A549 (cell line): Measurements from ENCODE around the gene PRKCE. TPM values are rescaled to one million over a fixed set of nuclear protein-coding genes. Genes with fewer than 3 reads are reported as not detected.
A peak's percentile ranks its signal among the peaks of the same experiment; 100 is the strongest.

Experiments
- ATAC-seq, 2 experiments: fragments of 200-7000 bp in 1 of 2; fragments of >200 bp in 1 of 2; cut with Nextera tagmentation in 1 of 2; cut with Tn5 transposase in 1 of 2; 3 replicates each; pipeline versions ENCODE4 v1.8.0 to v1.9.1; 2018 to 2020; ENCODE audit warnings: mild to moderate bottlenecking in 1 of 2, moderate library complexity in 1 of 2
- CTCF ChIA-PET: fragments of 300-600 bp; sonication (Branson Sonifier 250); formaldehyde crosslinking; extraction: SDS; loops from one replicate; lab custom pipeline; 2021; ENCODE audit warnings: antibody characterized with exemption, inconsistent platforms; lab: Yijun Ruan, JAX
- POLR2A ChIA-PET: fragments of 350-600 bp; formaldehyde crosslinking; extraction: SDS; loops from one replicate; lab custom pipeline; 2021; ENCODE audit warnings: antibody characterized with exemption, inconsistent platforms; lab: Yijun Ruan, JAX
- DNase-seq, 2 experiments: peaks; one replicate each; pipeline versions ENCODE4 v3.0.0 to v3.0.0-alpha.2; 2011 to 2016; ENCODE audit warnings: low read depth in 1 of 2, low spot score in 1 of 2
- FAIRE-seq: peaks from 2 replicates; lab custom pipeline; 2011; peaks lifted over from hg19 to GRCh38; lab: Jason Lieb, UNC
- H3K27ac ChIP-seq, 2 experiments: fragments of >200 bp; sonication (Bioruptor Twin); formaldehyde crosslinking; 3 replicates each; pipeline ENCODE4 v1.5.1; 2016 to 2017
- H3K4me1 ChIP-seq: fragments of >200 bp; sonication (Bioruptor Twin); formaldehyde crosslinking; 3 replicates; pipeline ENCODE4 v1.6.1; 2016
- H3K4me2 ChIP-seq: fragments of >200 bp; sonication (Bioruptor Twin); formaldehyde crosslinking; 3 replicates; pipeline ENCODE4 v1.6.1; 2016
- H3K4me3 ChIP-seq: fragments of >200 bp; sonication (Bioruptor Twin); formaldehyde crosslinking; 3 replicates; pipeline ENCODE4 v1.5.1; 2016
- H3K9me3 ChIP-seq: fragments of >200 bp; sonication (Bioruptor Twin); formaldehyde crosslinking; 3 replicates; pipeline ENCODE4 v1.6.1; 2016
- BHLHE40 ChIP-seq: IDR thresholded peaks from 2 replicates; pipeline ENCODE4 v1.6.1; 2012; ENCODE audit warnings: low read depth, low read length, inconsistent platforms
- EP300 ChIP-seq, 2 experiments: fragments of >200 bp; sonication (Bioruptor Twin); formaldehyde crosslinking; IDR thresholded peaks; 2 replicates in 1 of 2; 3 replicates in 1 of 2; pipeline ENCODE4 v1.6.1; 2016 to 2017
- FOSB ChIP-seq: fragments of 250-450 bp; sonication (Bioruptor Pico); IDR thresholded peaks from 2 replicates; pipeline ENCODE4 v1.5.0; 2020; ENCODE audit warnings: mild to moderate bottlenecking, moderate library complexity
- GATA3 ChIP-seq: IDR thresholded peaks from 2 replicates; pipeline ENCODE4 v1.6.1; 2012; ENCODE audit warnings: borderline replicate concordance
- HDAC2 ChIP-seq: fragments of 200-600 bp; sonication (generic); IDR thresholded peaks from 2 replicates; pipeline ENCODE4 v1.6.1; 2016
- HEYL ChIP-seq: fragments of 250-450 bp; sonication (Bioruptor Pico); IDR thresholded peaks from 2 replicates; pipeline ENCODE4 v1.8.0; 2021; ENCODE audit warnings: mild to moderate bottlenecking, moderate library complexity
- HOXB5 ChIP-seq: fragments of 250-450 bp; sonication (Bioruptor Pico); IDR thresholded peaks from 2 replicates; pipeline ENCODE4 v1.5.0; 2020; ENCODE audit warnings: mild to moderate bottlenecking, moderate library complexity
- JUNB ChIP-seq: fragments of >200 bp; sonication (Bioruptor Twin); formaldehyde crosslinking; IDR thresholded peaks from 2 replicates; pipeline ENCODE4 v1.6.1; 2016
- MAFK ChIP-seq: fragments of 450-650 bp; IDR thresholded peaks from 2 replicates; pipeline ENCODE4 v1.6.1; 2014; ENCODE audit not compliant: partially characterized antibody
- NFE2L2 ChIP-seq: fragments of 150-350 bp; conservative IDR thresholded peaks from 2 replicates; pipeline ENCODE4 v1.6.1; 2014; ENCODE audit warnings: low read length
- NR3C1 ChIP-seq: fragments of >200 bp; sonication (Bioruptor Twin); formaldehyde crosslinking; IDR thresholded peaks from 3 replicates; pipeline ENCODE4 v1.6.1; 2017
- PHF8 ChIP-seq: fragments of 200-600 bp; sonication (generic); IDR thresholded peaks from 2 replicates; pipeline ENCODE4 v1.6.1; 2016; ENCODE audit warnings: low read depth, mild to moderate bottlenecking, antibody characterized with exemption, moderate library complexity, borderline replicate concordance
- RNF2 ChIP-seq: fragments of 200-600 bp; sonication (generic); IDR thresholded peaks from 2 replicates; pipeline ENCODE4 v1.6.1; 2016; ENCODE audit warnings: low read depth, mild to moderate bottlenecking, antibody characterized with exemption, moderate library complexity, borderline replicate concordance
- SMC3 ChIP-seq: fragments of >200 bp; sonication (Bioruptor Twin); formaldehyde crosslinking; IDR thresholded peaks from 3 replicates; pipeline ENCODE4 v1.6.1; 2018; ENCODE audit warnings: inconsistent platforms
- WGBS: methylation state at CpG from one replicate; pipeline ENCODE4 v1.1.6; 2017; ENCODE audit errors: missing lambda C conversion rate; 5-methylcytosine and 5-hydroxymethylcytosine counted together
- polyA plus RNA-seq, 4 experiments: library from polyadenylated mRNA; depleted of rRNA in 3 of 4; stranded (reverse); fragments of >200 nt; fragmentation: RNase III in 1 of 4; extraction: RNeasy Plus Mini Kit Qiagen cat#74134 plus additional on column Dnase treatment in 1 of 4; gene quantifications; 2 replicates in 3 of 4; 3 replicates in 1 of 4; pipeline ENCODE4 v1.2.3, GENCODE V29; 2011 to 2017
- TF ChIP-seq, protein P1 (sequence below): fragments of 450-650 bp; IDR thresholded peaks from 2 replicates; pipeline ENCODE4 v1.6.1; 2014; ENCODE audit warnings: antibody characterized with exemption
- TF ChIP-seq, protein P2 (sequence below): fragments of 200-600 bp; sonication (generic); IDR thresholded peaks from 2 replicates; pipeline ENCODE4 v1.6.1; 2016; ENCODE audit warnings: antibody characterized with exemption, mild to moderate bottlenecking, moderate library complexity
- TF ChIP-seq, protein P3 (sequence below): IDR thresholded peaks from 2 replicates; pipeline ENCODE4 v1.6.1; 2012; ENCODE audit warnings: low read depth, borderline replicate concordance
- TF ChIP-seq, protein P4 (sequence below): fragments of 250-450 bp; sonication (Bioruptor Pico); IDR thresholded peaks from 2 replicates; pipeline ENCODE4 v1.5.0; 2021; ENCODE audit warnings: mild to moderate bottlenecking, moderate library complexity, borderline replicate concordance
- TF ChIP-seq, protein P5 (sequence below): IDR thresholded peaks from 2 replicates; pipeline ENCODE4 v1.6.1; 2012
- TF ChIP-seq, protein P6 (sequence below): IDR thresholded peaks from 2 replicates; pipeline ENCODE4 v1.6.1; 2012
- TF ChIP-seq, protein P7 (sequence below): fragments of >200 bp; sonication (Bioruptor Twin); formaldehyde crosslinking; IDR thresholded peaks from 3 replicates; pipeline ENCODE4 v1.5.1; 2016

Gene PRKCE
- polyA plus RNA-seq, 2 of the 4 experiments (the other 2 are of a cell fraction), result 11.5 to 12.0 TPM

DNA sequence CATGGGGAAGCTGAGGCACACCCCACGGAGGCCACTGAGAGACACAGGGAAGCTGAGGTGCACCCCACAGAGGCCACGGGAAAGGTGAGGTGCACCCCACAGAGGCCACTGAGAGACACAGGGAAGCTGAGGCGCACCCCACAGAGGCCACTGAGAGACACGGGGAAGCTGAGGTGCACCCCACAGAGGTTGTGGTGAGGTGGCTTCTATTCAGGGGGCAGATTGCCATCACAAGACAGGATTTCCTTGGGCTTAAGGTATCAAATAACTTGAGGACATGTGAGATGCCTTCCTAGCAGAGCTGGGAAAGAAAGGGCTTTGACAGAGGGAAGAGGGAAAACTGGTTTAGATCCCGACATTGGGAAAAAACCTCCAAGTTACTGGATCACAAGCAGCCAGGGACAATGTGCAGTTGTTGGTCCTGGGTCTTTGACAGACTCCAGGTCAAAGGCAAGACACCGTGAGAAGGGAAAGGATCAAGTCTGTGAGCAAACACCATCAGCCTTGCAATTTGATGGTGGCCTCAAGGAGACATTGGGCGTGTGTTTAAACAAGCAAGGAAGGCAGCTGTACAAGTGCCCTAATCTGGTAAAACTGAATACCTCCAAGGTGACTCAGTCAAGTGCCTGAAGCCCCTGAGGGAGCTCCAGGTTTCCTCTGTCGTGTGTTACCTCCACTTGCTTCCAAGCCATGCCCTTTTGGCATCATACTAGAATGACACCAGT is 512.5 kb downstream of the PRKCE start (continued):
- TF ChIP-seq GATA3 (peak; percentile 93), NR3C1 (no peak), HDAC2 (no peak), MAFK (no peak), FOSB (CRISPR knock-in tag) (0 out of 2 replicates have a peak, but pooled peaks have one; percentile 40), BHLHE40 (no peak)
- TF ChIP-seq, protein P1, sequence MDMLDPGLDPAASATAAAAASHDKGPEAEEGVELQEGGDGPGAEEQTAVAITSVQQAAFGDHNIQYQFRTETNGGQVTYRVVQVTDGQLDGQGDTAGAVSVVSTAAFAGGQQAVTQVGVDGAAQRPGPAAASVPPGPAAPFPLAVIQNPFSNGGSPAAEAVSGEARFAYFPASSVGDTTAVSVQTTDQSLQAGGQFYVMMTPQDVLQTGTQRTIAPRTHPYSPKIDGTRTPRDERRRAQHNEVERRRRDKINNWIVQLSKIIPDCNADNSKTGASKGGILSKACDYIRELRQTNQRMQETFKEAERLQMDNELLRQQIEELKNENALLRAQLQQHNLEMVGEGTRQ, result no peak
- TF ChIP-seq, protein P2, sequence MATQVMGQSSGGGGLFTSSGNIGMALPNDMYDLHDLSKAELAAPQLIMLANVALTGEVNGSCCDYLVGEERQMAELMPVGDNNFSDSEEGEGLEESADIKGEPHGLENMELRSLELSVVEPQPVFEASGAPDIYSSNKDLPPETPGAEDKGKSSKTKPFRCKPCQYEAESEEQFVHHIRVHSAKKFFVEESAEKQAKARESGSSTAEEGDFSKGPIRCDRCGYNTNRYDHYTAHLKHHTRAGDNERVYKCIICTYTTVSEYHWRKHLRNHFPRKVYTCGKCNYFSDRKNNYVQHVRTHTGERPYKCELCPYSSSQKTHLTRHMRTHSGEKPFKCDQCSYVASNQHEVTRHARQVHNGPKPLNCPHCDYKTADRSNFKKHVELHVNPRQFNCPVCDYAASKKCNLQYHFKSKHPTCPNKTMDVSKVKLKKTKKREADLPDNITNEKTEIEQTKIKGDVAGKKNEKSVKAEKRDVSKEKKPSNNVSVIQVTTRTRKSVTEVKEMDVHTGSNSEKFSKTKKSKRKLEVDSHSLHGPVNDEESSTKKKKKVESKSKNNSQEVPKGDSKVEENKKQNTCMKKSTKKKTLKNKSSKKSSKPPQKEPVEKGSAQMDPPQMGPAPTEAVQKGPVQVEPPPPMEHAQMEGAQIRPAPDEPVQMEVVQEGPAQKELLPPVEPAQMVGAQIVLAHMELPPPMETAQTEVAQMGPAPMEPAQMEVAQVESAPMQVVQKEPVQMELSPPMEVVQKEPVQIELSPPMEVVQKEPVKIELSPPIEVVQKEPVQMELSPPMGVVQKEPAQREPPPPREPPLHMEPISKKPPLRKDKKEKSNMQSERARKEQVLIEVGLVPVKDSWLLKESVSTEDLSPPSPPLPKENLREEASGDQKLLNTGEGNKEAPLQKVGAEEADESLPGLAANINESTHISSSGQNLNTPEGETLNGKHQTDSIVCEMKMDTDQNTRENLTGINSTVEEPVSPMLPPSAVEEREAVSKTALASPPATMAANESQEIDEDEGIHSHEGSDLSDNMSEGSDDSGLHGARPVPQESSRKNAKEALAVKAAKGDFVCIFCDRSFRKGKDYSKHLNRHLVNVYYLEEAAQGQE, result no peak
- TF ChIP-seq, protein P3, sequence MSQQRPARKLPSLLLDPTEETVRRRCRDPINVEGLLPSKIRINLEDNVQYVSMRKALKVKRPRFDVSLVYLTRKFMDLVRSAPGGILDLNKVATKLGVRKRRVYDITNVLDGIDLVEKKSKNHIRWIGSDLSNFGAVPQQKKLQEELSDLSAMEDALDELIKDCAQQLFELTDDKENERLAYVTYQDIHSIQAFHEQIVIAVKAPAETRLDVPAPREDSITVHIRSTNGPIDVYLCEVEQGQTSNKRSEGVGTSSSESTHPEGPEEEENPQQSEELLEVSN, result no peak
- TF ChIP-seq, protein P4, sequence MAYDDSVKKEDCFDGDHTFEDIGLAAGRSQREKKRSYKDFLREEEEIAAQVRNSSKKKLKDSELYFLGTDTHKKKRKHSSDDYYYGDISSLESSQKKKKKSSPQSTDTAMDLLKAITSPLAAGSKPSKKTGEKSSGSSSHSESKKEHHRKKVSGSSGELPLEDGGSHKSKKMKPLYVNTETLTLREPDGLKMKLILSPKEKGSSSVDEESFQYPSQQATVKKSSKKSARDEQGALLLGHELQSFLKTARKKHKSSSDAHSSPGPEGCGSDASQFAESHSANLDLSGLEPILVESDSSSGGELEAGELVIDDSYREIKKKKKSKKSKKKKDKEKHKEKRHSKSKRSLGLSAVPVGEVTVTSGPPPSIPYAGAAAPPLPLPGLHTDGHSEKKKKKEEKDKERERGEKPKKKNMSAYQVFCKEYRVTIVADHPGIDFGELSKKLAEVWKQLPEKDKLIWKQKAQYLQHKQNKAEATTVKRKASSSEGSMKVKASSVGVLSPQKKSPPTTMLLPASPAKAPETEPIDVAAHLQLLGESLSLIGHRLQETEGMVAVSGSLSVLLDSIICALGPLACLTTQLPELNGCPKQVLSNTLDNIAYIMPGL (CRISPR knock-in tag), result no peak
- TF ChIP-seq, protein P5, sequence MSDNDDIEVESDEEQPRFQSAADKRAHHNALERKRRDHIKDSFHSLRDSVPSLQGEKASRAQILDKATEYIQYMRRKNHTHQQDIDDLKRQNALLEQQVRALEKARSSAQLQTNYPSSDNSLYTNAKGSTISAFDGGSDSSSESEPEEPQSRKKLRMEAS, result peak; percentile 86
- TF ChIP-seq, protein P6, sequence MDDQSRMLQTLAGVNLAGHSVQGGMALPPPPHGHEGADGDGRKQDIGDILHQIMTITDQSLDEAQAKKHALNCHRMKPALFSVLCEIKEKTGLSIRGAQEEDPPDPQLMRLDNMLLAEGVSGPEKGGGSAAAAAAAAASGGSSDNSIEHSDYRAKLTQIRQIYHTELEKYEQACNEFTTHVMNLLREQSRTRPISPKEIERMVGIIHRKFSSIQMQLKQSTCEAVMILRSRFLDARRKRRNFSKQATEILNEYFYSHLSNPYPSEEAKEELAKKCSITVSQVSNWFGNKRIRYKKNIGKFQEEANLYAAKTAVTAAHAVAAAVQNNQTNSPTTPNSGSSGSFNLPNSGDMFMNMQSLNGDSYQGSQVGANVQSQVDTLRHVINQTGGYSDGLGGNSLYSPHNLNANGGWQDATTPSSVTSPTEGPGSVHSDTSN, result peak; percentile 64; the same call in 1 of the 2 replicates

DNA sequence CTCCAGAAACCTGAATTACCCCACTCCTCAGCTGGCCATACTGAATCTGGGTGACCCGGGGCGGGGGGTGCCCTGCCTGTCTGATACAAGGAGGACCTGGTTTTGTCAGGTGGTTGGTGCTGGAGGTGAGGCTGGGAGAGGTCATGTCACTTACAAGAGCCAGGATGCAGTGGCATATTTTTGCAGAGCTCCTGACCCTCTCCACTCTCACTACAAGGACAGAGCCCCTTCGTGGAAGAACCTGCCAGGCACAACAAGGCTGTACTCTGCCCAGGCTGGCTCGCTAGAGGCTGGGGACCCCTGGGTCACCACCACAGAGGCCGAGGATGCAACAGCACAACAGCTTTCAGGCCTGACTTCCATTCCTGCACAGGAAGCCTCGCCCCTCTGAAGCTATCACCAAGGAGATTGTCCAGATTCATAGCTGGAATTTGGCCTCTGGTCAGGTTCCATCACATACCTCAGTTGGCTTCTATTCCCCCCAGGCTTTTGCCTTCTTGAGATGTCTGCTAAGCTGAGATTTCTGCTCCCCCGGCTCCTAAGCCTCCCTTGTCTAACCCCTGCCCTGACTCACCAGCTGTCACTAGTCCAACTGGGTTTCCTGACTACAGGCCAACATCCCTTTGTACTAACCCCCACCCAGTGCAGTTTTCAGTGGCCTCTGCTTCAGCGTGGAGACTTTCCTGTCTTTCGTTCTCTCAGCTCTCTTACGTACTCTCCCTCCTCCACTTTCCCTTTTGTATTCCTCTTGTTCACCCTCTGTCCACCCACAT is 513.2 kb downstream of the PRKCE start:
- FAIRE-seq (peak; percentile 84), ATAC-seq (peak; percentile 65 to 81), DNase-seq (peak; percentile 88 to 91)
- WGBS, result 9% methylated on average over 10 of the region's 10 CpGs
- Histone ChIP-seq H3K4me3 (peak overlapping the region; percentile 1; the same call in 1 of the 3 replicates), H3K9me3 (no peaks in the 10 kb centered on the region), H3K27ac (peak overlapping the region; percentile 85 to 89), H3K4me1 (peaks cover 77% of the 10 kb centered on the region), H3K4me2 (peak overlapping the region; percentile 72)
- CTCF ChIA-PET, result interaction anchor here (0.7 to 3.0 kb wide), 10 partner anchors 9 to 762 kb away, joined by 3 to 17 read pairs (median 4); no protein-coding TSS in a partner anchor
- POLR2A ChIA-PET, result interaction anchor here (0.6 to 1.3 kb wide), 4 partner anchors 67 to 199 kb away, joined by 3 to 6 read pairs (median 4); partner anchors contain the start of gene EPAS1
- TF ChIP-seq RNF2 (no peak), SMC3 (peak; percentile 24; the same call in 2 of the 3 replicates), NFE2L2 (no peak), HOXB5 (no peak), GATA3 (peak; percentile 78; the same call in 1 of the 2 replicates), PHF8 (no peak), JUNB (peak; percentile 63; the same call in 1 of the 2 replicates), EP300 (IDR thresholded peaks at IDR 0.05) (peak in 1 of 2 experiments; percentile 51; a peak in 2 of 5 replicates), HEYL (CRISPR knock-in tag) (no peak)
- TF ChIP-seq, protein P1, result no peak
- TF ChIP-seq, protein P6, result peak; percentile 51; the same call in 1 of the 2 replicates
- TF ChIP-seq, protein P7, sequence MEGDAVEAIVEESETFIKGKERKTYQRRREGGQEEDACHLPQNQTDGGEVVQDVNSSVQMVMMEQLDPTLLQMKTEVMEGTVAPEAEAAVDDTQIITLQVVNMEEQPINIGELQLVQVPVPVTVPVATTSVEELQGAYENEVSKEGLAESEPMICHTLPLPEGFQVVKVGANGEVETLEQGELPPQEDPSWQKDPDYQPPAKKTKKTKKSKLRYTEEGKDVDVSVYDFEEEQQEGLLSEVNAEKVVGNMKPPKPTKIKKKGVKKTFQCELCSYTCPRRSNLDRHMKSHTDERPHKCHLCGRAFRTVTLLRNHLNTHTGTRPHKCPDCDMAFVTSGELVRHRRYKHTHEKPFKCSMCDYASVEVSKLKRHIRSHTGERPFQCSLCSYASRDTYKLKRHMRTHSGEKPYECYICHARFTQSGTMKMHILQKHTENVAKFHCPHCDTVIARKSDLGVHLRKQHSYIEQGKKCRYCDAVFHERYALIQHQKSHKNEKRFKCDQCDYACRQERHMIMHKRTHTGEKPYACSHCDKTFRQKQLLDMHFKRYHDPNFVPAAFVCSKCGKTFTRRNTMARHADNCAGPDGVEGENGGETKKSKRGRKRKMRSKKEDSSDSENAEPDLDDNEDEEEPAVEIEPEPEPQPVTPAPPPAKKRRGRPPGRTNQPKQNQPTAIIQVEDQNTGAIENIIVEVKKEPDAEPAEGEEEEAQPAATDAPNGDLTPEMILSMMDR, result no peak
